Activated CD4-positive, alpha-beta T cell treated with anti-CD3 and anti-CD28 coated beads, Interleukin-2, amount 50 U/mL, for 48 hours (primary cell): Measurements from ENCODE around the gene IDNK.

ENCODE experiments used
- DNase-seq, 2 experiments: peaks; one replicate each; pipeline ENCODE4 v3.0.0-alpha.2; 2020

The IDNK gene

DNA sequence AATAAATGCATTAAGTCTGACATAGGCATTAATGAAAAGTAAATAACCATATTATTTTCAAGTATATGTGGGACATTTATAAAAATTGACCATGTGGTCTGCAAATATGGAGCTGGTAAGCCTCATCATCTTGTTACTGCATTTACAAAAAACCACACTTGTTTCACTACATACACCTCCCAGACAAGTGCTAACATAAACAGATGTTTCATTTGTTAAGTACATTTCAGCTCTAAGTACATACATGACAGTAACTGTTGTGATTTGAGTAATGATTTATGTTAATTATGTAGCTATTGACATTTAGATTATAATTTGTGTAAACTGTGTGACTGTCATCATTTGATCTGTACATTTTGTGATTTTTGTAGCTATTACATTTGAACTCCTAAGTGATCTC, 13.9 kb downstream of the IDNK start:
- DNase-seq: no peak

DNA sequence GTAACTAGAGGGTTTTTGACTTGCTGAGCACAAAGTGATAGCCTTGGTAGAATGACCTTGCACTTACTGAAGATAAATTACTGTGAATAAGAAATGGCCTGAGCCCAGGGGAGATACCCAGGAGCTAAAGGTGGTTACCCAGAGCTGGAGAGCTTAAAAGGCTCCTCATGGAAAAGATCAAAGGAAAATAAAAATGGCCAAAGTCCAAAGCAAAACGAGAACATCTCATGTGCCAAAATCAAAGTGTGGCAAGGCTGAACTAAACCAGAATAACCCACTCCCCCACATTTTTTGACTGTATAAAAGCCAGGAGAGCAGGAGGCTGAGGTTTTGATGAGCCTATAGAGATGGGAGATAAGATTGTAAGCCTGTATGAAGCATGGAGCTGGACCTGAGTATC, 14.4 kb downstream of the IDNK start:
- DNase-seq: no peak

DNA sequence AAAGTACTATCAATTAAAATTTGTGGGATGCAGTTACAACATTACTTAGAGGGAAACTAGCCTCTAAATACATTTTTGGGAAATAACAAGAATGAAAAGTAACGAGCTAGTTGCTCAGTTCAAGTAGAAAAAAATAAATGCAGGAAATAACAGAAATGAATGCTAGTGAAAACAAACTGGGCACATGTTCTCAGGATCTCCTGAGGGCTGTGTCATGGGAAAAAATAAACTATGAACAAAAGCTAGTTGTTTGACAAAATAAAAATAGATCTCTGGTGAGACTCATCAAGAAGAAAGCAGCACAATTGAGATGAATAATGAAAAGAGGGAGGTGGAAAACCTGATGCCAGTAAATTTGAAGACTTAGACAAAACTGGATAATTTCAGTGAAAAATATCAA, 16.3 kb downstream of the IDNK start:
- no peak for DNase-seq

DNA sequence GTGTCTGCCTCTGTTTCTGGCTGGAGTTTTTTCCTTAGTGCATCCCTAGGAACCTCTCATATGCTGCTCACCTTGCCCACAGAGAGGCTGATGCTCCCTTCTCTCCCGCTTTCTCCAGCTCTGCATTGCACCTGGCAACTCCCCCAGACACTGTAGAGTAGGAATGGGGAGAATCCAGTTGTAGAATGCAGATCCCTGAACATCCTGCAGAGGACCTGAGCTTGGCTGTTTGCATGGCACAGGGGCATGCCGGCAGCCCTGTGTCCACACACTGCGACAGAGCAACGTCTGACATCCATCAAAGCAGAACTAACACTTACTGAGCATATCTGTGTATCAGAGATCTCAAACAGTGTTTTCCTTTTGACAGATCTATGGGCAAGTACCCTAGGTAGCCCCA, 19.9 kb downstream of the IDNK start:
- DNase-seq: no peak

DNA sequence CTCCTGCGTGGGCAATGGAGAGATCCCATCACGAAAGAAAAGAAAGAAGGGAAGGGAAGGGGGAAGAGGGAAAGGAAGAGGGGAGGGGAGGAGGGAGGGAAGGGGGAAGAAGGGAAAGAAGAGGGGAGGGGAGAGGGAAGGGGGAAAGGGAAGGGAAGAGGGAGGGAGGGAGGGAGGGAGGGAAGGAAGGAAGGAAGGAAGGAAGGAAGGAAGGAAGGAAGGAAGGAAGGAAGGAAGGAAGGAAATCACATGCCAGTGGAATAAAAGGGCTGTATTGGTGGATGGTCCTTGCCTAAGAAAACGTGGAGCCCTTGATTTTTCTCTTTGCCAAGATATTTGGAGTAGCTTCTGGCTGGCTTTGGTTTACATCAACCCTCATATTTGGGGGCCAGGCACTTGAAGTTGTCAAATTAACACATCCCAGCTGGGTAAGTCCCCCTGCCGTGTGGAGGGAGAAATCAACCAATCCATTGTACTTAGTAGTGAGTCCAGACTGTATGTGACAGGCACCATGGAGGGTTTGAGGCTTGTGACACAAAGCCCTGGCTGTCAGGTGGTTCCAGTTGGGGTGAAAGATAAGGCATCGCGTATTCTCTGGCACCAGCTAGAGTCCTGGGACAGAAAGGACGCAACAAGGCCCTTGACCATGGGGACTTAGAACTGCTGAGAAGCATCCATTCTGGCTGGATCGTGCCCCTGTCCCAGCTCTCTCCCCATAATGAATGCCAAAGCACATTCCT, 23.7 kb downstream of the IDNK start:
- no peak for DNase-seq

DNA sequence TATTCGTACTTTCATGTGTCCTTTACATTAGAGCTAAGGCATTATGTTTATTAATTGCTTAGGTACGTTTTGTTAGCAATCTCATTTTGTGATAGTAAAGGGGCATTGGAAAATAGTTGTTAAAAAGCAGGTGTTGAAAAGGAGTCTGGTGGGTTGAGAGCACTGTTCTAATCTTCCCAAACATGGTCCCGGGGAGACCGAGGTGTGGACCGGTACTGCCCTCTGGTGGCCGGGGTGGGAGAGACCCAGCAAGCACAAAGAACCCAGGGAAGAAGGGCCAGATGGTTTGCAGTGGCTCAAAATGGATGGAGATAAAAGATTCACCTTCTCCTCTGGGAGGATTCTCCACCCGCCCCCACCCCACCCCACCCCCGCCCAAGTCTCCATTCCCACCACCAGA, 26.1 kb downstream of the IDNK start:
- DNase-seq: peak; percentile 79 to 80

DNA sequence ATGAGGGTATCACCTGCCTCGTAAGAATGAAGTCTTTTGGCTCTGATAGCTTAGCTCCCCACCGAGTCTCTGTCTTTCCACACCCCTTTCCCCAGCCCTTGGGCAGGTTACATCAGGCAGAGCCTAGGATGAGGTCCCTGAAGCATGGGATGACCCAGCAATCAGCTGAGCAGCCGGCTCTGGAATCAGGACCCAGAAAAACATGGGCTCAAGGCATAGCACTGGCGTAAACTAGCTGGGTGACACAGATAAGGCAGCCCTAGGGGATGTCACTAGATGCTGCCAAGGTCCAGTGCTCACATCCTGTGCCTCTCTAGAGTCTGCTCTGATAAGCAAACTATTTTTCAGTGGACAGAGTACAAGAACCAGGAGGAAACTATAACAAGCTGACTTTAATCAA, 26.6 kb downstream of the IDNK start:
- DNase-seq: no peak

DNA sequence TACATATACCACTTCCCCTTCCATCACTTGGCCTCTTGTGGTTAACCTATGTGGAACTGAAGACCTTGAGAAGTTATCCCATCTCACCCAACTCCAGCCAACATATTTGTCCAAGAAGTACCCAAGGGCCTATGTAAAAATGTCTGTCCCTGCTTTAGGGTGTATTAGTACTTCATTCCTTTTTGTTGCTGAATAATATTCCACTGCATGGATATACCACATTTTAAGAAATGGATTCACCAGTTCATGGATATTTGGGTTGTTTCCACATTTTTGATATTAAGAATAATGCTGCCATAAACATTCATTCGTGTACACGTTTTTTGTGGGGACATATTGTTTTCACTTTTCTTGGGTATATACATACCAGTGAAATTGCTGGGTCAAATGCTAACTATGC, 28.6 kb downstream of the IDNK start:
- no peak for DNase-seq

DNA sequence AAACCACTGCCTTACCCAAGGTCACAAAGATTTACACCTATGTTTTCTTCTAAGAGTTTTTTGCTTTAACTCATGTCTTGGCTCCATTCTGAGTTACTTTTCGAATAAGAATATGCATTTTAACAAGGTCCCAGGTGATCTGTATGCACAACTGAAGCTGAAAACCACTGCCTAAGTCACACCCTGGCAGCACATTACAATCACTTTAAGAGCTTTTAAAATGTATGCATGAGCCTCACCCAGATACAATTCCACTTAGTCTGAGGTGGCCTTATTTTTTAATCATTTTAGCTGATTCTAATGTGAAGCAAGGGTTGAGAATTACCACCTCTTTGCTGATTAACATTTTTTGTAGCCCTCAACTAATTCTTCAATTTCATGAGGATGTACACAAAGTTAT, 29.5 kb downstream of the IDNK start:
- no peak for DNase-seq

DNA sequence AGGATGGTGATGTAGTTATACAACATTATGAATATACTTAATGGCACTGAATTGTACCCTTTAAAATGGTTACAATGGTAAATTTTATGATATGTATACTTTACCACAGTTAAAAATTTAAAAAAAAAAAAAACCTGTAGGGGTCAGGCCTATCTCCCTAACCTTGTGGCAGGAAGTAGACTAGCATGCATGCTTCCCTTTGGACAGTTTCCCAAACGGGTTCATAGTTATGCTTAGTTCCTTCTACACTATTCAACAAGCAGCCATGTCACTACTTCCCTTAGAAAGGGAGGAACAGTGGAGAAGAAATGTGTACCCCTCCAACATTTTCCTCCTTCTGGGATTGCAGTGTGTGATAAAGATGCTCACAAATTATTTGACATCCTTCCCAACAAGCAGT, 32.5 kb downstream of the IDNK start:
- no peak for DNase-seq

DNA sequence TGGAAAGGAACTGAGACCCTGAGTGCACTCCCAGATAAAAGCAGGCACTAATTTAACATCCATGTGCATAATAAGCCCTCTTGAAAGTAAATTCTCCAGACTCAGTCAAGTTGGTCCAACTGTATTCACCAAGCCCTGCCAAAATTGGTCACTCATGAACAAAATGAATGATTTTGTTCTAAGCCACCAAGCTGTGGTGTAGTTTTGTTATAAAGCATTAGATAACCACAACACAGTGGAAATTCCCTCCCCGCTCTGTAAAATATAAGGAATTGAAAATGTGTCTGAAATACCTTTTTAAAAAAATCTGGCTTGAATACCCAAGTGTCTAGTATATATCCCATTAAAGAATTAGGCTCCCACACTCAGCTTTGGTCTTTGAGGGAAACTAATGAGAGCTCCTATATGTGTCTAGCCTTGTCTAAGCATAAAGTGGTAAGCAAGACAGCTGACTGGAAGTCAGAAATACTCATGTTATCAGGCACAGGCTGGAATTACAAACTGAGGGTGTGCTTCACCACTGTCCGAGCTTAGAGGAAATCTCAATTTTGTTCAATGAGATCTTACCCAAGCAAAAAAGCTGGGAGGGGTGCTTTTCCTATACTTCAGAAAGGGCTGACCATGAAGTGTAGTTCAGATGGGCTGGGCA, 33.2 kb downstream of the IDNK start:
- DNase-seq: no peak

DNA sequence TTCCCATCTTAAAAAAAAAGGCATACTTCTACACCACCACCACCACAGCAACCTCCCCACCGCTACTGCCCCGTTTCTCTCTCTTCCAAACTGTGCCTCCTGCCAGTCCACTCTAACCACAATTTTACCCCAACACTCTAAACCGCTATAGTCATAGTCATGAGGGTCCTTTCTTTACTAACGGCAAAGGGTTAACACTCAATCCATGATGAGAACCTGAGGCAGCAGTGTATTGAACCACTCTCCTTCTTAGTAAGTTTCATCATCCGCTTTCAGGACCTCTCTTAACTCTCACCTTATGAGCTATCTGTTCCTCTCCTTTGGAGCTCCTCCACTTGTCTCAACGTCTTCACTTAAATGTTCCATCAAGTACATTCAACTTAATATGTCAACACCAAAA, 34.0 kb downstream of the IDNK start:
- no peak for DNase-seq

DNA sequence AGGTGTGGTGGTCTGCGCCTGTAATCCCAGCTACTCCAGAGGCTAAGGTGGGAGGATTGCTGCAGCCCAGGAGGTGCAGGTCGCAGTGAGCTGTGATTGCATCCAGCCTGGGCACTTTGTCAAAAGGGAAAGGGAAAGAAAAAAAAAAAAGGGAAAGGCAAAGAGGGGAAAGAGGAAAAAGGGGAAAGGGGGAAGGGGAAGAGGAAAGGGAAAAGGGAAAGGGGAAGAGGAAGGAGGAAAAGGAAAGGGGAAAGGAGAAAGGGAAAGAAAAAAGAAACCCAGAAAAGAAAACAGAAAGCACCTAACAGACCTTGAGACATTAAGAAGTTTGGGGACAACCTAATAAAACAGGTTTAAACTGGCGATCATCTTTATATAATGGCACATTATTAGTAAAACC, 40.0 kb downstream of the IDNK start:
- DNase-seq: no peak

DNA sequence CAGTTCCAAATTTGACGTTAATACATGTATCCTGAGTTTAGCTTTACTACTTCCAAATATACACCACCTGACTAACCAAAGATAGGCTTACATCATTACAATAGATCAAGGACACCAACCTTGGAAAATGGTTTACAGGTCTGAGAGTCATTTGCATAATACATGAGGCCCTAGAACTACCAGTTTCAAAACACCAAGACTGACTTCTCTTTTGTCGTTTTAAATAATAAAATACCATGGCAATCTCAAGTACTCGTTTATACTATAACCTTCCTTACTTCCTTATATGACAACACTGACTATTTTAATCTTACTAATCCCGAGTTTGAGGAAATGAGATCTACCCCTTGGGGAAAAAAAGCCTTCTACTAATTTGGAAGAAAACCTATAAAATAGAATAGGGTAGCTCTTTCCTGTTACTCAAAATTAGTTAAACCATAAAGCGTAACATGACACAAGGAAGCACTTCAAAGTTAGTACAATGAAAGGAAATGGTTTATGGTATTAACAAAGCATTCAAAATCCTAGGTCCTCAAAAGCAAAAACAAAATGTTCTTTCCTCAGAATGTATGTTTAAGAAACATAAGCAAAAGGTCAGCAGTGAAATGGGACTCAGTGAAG, 42.7 kb downstream of the IDNK start:
- DNase-seq: no peak

DNA sequence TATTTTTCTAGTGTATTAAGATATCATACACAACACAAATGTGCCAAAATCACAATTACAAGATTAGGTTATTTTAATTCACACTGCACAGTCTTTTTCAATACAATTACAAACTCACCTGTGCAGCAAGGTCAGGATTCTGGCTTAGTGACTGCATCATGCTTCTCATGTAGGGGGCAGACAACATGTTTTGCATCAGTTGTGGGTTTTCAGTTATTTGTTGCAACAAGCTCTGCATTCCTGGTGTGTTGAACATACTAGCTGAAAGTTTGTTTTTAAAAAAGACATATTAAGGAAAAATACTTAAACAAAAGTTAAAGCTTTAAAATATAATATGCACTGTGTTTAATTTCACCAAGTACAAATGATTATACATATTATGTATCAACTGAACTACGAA, 46.1 kb downstream of the IDNK start:
- DNase-seq: no peak

DNA sequence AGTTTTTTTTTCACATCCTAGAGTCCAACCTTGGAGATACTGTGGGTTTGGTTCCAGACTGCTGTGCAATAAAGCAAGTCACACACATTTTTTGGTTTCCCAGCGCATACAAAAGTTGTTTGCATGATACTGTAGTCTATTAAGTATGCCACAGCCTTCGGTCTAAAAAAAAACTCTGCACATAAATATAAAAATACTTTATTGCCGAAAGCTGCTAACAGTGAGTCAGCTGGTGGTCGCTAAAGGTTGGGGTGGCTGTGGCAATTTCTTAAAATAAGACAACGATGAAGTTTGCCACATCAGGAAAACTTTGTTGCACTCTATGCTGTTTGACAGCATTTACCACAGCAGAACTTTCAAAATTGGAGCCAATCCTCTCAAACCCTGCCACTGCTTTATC, 47.4 kb downstream of the IDNK start:
- no peak for DNase-seq

DNA sequence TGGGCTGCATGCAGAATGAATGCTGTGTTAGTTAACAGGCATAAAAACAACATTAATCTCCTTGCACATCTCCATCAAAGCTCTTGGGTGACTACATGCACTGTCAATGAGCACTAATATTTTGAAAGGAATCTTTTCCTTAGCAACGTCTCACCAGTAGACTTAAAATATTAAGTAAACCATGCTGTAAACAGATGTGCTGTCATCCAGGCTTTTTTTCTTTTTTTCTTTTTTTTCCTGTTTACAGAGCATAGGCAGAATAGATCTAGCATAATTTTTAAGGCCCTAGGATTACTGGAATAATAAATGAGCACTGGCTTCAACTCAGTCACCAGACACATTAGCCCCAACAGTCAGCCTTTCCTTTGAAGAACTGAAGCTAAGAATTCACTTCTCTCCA, 48.5 kb downstream of the IDNK start:
- DNase-seq: no peak

DNA sequence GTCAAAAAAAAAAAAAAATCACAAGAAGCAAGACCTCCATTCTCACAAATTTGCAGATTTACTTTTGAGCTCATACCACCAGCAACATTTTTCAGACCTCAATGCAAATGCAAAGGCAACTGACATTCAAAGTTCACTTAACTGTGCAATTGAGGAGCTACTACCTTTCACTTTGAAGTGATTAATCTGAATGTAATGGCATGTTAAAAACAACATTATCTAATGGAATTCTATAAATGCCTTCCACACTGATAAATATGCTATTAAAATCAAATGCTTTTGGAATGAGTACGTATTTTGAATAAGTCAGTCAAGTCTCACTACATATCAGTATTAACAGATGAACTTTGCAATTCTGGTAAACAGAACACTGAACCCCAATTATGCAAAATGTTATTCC, 52.5 kb downstream of the IDNK start:
- no peak for DNase-seq

DNA sequence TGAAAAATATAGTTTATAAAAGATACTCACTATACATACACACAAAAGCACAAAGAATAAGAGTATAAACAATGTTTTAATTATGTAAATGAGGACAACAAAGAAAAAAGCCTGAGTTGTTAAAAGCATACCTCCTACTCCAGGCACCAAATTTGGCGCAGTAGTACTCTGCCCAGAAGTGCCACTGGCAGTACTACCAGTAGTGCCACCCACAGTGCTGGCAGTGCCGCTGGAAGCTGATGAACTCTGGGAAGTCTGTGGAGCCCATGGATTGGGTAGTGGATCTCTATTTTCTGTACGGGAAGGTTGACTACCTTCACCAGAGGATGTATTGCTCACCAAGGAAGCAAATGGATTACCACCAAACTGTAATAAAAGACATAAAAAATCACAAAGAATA, 54.7 kb downstream of the IDNK start:
- no peak for DNase-seq

DNA sequence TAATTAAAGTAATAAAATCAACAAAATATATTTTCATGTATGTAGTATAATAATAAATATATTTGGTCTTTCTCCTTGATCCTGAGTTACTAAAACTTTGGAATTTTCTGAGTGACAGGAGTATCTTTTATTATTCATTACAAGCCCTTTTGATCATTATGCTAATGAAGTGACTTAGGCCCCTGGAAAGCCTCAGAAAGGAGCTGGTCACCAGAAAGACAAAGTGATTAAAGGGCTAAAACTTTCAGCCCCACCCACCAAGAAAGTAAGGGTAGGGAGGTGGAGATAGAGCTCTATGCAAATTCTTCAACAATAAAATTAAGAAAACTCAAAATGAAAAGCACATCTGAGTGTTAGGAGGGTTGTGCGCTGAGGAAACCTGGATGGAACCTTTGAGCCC, 57.3 kb downstream of the IDNK start:
- no peak for DNase-seq

DNA sequence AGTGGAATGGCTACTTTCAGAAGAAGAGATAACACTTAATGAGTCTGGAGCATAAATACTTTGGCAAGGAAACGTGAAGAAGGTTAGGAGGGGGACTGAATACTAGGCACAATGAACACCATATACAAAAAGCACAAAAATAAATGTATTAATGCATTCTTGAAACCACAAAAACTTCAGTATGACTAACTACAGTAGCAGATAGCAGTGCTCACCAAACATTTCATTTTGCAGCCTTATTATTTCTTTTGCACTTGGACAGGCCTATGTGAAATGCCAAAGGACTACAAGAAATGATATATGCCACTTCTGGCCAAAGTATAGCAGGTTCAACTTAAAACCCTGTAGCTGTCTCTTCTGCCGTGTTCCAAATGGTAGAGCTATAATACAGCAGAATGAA, 58.5 kb downstream of the IDNK start:
- no peak for DNase-seq

DNA sequence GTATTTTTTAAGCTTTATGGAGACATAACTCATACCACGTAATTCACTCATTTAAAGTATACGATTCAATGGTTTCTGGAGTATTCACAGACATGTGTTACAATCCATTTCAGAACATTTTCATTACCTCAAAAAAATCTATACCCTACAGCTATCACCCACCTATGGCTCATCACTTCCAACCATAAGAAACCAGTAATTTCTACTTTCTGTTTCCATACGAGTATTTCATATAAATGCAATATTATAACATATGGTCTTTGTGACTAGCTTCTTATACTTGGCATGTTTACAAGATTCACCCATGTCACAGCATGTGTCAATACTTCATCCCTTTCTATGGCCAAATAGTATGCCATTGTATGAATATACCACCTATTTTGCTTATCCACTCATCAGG, 66.0 kb downstream of the IDNK start:
- DNase-seq: no peak

DNA sequence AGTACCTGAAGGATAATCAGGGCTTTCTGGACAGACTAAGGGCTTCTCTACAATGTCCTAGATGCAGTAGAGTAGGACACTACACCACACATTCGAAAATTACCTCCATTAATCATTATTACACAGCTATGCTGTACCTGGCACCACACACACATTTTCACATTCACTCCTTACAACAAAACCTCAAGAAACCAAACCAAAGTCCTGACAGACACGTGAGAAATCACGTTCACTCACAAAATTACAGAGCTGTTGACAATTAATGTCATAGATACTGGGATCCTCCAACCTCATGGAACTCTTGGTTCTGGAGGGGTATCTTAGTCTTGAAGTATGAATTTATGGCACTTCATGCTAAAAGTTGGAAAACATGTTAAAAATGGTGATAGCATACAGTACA, 68.5 kb downstream of the IDNK start:
- DNase-seq: no peak
